A549 (cell line): Measurements from ENCODE around the gene PKN2.

Experiments
- BCL3 ChIP-seq: fragments of >200 bp; sonication (Bioruptor Twin); formaldehyde crosslinking; IDR thresholded peaks from 3 replicates; pipeline ENCODE4 v1.6.1; 2016
- CEBPB ChIP-seq, 2 experiments: fragments of >200 bp in 1 of 2; sonication (Bioruptor Twin) in 1 of 2; formaldehyde crosslinking in 1 of 2; IDR thresholded peaks; 2 replicates each; pipeline ENCODE4 v1.6.1; 2012 to 2016
- CTCF ChIP-seq: fragments of >200 bp; sonication (Bioruptor Twin); formaldehyde crosslinking; IDR thresholded peaks from 3 replicates; pipeline ENCODE4 v1.5.1; 2016
- EHMT2 ChIP-seq: fragments of 200-600 bp; sonication (generic); IDR thresholded peaks from 2 replicates; pipeline ENCODE4 v1.6.1; 2016; ENCODE audit warnings: antibody characterized with exemption, low read depth, mild to moderate bottlenecking, moderate library complexity
- EP300 ChIP-seq, 2 experiments: fragments of >200 bp; sonication (Bioruptor Twin); formaldehyde crosslinking; IDR thresholded peaks; 2 replicates in 1 of 2; 3 replicates in 1 of 2; pipeline ENCODE4 v1.6.1; 2016 to 2017
- HDAC2 ChIP-seq: fragments of 200-600 bp; sonication (generic); IDR thresholded peaks from 2 replicates; pipeline ENCODE4 v1.6.1; 2016
- HOXA7 ChIP-seq: fragments of 250-450 bp; sonication (Bioruptor Pico); IDR thresholded peaks from 2 replicates; pipeline ENCODE4 v1.5.0; 2020; ENCODE audit warnings: mild to moderate bottlenecking, moderate library complexity
- MAFK ChIP-seq: fragments of 450-650 bp; IDR thresholded peaks from 2 replicates; pipeline ENCODE4 v1.6.1; 2014; ENCODE audit not compliant: partially characterized antibody
- PHF8 ChIP-seq: fragments of 200-600 bp; sonication (generic); IDR thresholded peaks from 2 replicates; pipeline ENCODE4 v1.6.1; 2016; ENCODE audit warnings: low read depth, mild to moderate bottlenecking, antibody characterized with exemption, moderate library complexity, borderline replicate concordance
- POLR2A ChIP-seq: IDR thresholded peaks from 2 replicates; pipeline ENCODE4 v1.6.1; 2012; ENCODE audit warnings: mild to moderate bottlenecking, low read length
- RCOR1 ChIP-seq: fragments of 150-350 bp; IDR thresholded peaks from 2 replicates; pipeline ENCODE4 v1.6.1; 2014; ENCODE audit warnings: antibody characterized with exemption, low read length, low read depth
- SMC3 ChIP-seq: fragments of >200 bp; sonication (Bioruptor Twin); formaldehyde crosslinking; IDR thresholded peaks from 3 replicates; pipeline ENCODE4 v1.6.1; 2018; ENCODE audit warnings: inconsistent platforms
- TP53 ChIP-seq: fragments of 250-450 bp; sonication (Bioruptor Pico); IDR thresholded peaks from 2 replicates; pipeline ENCODE4 v1.5.0; 2021; ENCODE audit warnings: mild to moderate bottlenecking, moderate library complexity
- USF2 ChIP-seq: fragments of 450-650 bp; IDR thresholded peaks from 2 replicates; pipeline ENCODE4 v1.6.1; 2014; ENCODE audit warnings: antibody characterized with exemption

GRCh38 chr1:88640060-88640459, 44.0 kb upstream of the PKN2 start:
- TF ChIP-seq MAFK (no peak), CTCF (no peak), BCL3 (no peak), CEBPB (IDR thresholded peaks at IDR 0.05) (no peak), POLR2A (no peak), TP53 (no peak), RCOR1 (no peak), EHMT2 (no peak), EP300 (IDR thresholded peaks at IDR 0.05) (no peak), USF2 (no peak), PHF8 (no peak), SMC3 (no peak), HOXA7 (no peak), HDAC2 (no peak)
